Measurements from ENCODE around the gene DHX36.

Gene DHX36, protein sequence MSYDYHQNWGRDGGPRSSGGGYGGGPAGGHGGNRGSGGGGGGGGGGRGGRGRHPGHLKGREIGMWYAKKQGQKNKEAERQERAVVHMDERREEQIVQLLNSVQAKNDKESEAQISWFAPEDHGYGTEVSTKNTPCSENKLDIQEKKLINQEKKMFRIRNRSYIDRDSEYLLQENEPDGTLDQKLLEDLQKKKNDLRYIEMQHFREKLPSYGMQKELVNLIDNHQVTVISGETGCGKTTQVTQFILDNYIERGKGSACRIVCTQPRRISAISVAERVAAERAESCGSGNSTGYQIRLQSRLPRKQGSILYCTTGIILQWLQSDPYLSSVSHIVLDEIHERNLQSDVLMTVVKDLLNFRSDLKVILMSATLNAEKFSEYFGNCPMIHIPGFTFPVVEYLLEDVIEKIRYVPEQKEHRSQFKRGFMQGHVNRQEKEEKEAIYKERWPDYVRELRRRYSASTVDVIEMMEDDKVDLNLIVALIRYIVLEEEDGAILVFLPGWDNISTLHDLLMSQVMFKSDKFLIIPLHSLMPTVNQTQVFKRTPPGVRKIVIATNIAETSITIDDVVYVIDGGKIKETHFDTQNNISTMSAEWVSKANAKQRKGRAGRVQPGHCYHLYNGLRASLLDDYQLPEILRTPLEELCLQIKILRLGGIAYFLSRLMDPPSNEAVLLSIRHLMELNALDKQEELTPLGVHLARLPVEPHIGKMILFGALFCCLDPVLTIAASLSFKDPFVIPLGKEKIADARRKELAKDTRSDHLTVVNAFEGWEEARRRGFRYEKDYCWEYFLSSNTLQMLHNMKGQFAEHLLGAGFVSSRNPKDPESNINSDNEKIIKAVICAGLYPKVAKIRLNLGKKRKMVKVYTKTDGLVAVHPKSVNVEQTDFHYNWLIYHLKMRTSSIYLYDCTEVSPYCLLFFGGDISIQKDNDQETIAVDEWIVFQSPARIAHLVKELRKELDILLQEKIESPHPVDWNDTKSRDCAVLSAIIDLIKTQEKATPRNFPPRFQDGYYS

GRCh38 chr3:154323891-154324738 is at the start of gene DHX36:
Gene DHX36, minus strand, starts transcription at chr3:154324487. Its CDS starts 71 bp downstream, at chr3:154324416.
- peak; percentile 97 for DNase-seq

DNA sequence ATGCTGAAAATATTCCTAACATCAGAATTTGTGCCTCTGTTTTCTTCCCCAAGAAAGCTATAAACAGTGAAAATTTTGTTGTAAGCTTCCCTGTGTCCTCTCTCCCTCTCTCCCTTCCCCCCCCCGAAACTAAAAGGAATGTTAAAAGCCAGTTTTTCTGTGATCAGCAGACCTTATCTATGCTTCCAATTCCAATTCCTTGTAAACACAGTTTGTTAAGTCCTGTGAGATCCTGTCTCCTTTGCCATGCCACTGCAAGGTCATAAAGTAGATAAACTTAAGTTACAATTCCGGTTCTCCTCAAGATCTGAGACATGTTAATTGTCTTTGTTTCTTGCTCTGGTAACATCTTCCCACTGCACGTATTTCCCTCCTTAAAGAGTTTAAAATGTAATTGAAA is 42.9 kb upstream of the DHX36 start:
- no peak for DNase-seq

GRCh38 chr3:154364849-154365248 is 40.6 kb upstream of the DHX36 start:
- no peak for DNase-seq

DNA sequence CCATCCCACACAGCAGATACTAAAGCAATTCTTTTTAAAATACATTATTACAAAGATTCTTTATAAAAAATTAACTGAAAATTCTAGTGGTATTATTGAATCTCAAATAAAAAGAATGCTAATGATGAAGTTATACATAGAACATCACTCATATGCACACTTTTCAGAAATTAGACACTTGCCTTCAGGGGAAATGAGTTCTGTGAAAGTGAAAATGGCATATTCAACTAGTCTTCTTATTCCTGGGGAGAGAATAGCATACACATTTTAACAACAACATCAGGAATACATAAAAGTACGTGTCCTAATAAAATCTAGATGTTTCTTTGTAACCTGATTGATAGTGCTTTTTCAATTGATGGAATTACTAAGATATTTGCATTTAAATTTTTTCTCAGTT is 36.8 kb upstream of the DHX36 start:
- DNase-seq: no peak

- no peak for DNase-seq
These were observed 31.7 kb upstream of the DHX36 start for GRCh38 chr3:154356009-154356408.

DNA sequence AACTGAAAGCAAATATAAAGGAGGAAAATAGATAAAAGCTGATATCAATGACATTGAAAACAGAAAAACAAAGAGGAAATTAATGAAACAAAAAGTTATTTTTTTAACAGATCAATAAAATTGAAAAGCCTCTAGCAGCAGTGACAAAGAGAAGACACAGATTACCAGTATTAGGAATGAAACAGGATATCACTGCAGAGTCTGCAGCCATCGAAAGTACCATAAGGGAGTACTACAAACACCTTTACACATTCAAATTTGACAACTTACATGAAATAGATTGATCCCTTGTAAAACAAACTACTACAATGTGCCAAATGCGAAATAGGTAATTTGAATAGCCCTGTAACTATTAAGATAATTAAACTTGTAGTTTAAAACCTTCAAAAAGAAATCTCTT is 24.9 kb upstream of the DHX36 start:
- DNase-seq: no peak

DNA sequence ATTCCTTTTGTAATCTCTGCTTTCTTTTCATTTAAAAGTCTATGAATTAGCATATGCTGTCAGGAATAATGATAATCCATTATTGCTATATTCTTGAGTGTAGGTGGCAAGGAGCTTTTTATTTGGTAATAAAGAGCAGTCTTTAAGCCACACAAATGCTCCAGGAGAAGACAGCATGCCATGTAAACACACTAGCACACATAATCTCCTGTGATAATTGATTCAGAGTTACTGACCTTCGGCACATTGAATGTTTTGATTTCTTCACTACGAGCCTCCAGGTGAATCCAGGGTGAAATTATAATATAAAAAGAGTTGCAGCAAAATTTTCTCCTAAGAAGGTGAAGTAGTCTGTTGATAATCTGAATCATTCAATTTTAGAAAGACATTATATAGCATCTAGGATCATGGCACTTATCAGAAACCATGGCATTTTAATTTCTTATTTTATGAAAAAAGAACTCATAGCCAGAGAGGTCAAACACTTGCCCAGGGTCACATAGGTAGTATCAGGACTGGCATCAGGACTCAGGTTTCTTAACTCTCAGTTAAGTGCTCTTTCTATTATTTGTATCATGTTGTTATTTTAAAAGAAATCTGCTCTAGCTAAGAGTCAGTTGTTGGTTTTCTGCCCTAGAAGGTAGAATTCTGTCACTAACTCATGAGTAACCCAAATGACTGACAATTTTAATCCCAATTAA is 21.3 kb upstream of the DHX36 start:
- no peak for DNase-seq

- DNase-seq: no peak
These were observed 14.3 kb upstream of the DHX36 start for GRCh38 chr3:154338570-154338969.

- DNase-seq: no peak
These were observed 13.7 kb upstream of the DHX36 start for GRCh38 chr3:154338008-154338407.

DNA sequence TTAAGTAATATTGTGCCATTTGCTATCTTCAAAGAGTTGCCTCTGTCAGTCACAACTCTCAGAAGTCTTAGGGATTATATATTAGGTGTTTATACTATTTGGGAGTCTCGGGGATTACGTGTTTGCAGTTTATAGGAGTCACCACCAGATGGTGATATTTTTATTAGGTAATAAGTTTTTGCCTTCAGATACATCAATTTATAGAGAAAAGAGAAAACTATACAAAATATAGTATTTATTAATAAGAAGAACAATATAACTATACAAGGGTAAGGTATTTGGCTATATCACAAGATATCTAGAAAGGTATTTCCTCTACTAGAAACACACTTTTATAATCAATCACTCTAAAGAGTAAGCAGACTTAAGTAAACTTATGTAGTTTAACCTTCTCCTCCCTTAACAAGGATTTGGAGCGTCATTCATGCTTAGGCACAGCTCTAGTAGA is 10.7 kb upstream of the DHX36 start:
- peak; percentile 27 for DNase-seq

DNA sequence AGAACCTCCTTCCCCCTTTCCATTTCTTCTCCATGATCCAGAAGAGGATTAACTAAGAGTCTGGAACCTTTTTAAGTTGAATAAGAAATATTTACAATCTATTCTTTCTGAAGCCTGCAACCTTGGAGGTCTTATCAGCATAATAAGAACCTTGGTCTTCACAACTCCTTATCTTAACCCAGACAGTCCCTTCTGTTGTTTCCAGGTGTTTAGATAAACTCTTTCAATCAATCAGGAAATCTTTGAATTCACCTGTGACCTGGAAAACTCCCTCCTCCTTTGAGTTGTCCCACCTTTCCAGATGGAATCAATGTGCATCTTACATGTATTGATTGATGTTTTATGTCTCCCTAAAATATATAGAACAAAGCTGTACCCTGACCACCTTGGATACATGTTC is 3.6 kb upstream of the DHX36 start:
- no peak for DNase-seq

DNA sequence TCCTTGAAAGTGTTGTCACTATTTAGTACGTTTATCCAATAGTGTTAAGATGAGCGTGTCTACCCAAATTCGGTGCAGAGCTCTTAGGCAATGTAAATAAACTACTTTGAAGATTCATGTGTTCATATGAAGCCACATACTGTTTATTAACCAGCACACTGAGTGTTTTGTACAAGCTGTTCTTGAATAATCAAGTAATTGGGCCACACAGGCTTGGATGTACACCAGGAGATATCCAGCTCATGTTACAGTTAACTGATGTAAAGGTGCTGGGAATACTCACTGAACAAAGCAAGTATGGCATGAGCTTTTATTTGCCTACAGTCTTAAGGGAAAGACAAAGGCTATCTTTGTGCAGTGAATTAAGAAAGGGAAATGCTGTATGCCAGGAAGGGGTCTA is 632 bp upstream of the DHX36 start:
- no peak for DNase-seq

DNA sequence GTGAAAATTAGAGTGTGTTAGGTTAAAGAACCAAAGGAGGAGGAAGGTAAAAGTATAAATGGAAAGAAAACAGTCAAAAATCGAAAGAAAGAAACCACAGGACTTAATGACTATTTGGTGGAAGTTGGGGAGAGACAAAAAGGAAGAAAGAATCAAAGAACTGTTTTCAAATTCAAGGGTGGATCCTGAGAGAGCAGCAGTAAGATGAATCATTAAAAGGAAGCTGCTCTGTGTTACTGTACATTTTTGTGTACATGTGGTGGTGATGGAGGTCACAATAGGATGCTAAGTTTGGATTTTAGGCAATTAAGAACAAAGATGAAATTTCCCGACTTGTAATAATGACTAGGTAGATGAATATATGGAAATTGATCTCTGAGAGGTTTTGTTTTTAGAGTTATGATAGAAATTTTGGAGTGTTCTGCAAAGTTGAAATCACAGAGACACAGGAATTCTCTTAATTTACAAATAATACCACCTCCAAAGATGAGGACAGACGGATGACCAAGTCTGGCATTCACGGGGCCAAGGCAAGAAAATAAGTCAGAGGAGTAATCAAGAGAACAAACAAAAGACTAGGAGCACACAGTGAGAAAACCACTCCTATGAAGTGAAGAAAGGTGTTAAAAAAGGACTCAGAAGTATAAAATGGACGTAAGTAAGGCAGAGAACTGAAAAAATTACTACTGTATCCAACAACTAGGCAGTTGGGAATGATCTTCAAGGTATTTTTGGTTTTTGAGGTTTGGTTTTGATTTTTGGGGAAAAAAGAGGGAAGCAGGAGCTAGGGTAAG is 7.1 kb downstream of the DHX36 start:
- DNase-seq: no peak

DNA sequence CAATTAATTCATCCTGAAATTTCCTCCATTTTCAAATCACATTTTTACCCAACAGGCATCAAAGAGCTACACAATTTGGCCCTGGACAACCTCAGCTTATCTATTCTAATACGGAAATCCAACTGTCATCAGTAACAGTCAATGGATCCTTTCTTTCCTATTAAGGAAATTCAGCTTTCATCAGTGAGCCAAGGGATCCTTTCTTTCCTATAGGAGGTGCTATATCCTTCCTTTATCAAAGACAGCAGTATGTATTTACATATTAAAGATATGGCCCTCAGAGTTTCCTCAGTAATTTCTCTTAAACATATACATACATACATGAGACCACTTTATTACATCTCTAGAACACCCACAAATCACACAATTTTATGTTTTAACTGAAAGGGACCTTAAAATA is 10.1 kb downstream of the DHX36 start:
- no peak for DNase-seq

- DNase-seq: no peak
These were observed 13.4 kb downstream of the DHX36 start for GRCh38 chr3:154310840-154311239.

- no peak for DNase-seq
These were observed 16.9 kb downstream of the DHX36 start for GRCh38 chr3:154307363-154307762.

DNA sequence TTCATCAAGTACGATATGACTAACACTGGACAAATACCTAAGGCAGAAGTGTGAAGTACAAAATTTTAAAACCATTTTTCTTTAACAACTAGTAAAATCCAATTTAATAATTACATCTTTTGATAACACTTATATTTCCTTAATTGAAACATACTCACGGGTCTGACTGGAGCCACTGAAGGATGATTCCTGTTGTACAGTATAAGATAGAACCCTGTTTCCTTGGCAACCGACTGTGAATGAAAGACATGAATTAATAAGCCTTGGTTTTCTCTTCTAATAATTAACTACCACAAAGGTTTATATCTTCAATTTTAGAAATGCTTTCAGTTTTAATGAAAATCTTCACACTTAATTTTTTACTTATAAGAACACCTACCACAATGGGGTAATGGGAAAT is 19.4 kb downstream of the DHX36 start:
- no peak for DNase-seq

GRCh38 chr3:154304116-154304786 is 20.0 kb downstream of the DHX36 start:
- DNase-seq: no peak

DNA sequence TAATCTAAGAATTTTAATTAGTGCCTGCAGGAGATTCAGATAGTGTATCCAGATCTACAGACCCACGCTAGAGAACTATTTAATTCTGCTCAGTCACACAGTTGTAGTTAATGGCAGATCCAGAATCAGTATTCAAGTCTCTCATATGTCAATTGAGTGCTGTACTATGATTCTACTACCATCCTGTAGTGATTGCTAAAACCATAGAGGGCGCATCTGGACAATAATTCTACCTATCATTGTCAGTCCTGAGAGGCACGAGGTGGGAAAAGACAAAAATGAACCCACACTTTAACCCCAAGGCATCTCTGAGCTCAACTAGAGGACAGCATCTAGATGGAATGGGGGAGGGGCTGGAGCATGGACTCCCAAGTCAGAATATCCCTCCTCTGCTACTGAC is 22.7 kb downstream of the DHX36 start:
- no peak for DNase-seq

GRCh38 chr3:154294016-154294415 is 30.3 kb downstream of the DHX36 start:
- no peak for DNase-seq

- DNase-seq: no peak
These were observed 34.1 kb downstream of the DHX36 start for GRCh38 chr3:154290187-154290586.
